K562 (cell line): Measurements from ENCODE around the gene RTF2. TPM values are rescaled to one million over a fixed set of nuclear protein-coding genes. Genes with fewer than 3 reads are reported as not detected.

Experiments used
- ATF7 ChIP-seq: fragments of 450-650 bp; IDR thresholded peaks from 2 replicates; pipeline ENCODE4 v1.7.1; 2014; ENCODE audit warnings: mild to moderate bottlenecking, moderate library complexity
- DLX4 ChIP-seq: fragments of 250-450 bp; sonication (Bioruptor Pico); IDR thresholded peaks from 2 replicates; pipeline ENCODE4 v1.6.1; 2021; ENCODE audit warnings: mild to moderate bottlenecking
- FOSL1 ChIP-seq: fragments of 200-800 bp; sonication (Bioruptor generic); conservative IDR thresholded peaks from 2 replicates; pipeline ENCODE4 v1.6.1; 2016; ENCODE audit warnings: missing genetic modification characterization, missing compliant biosample characterization
- KAT8 ChIP-seq: fragments of 450-650 bp; IDR thresholded peaks from 2 replicates; pipeline ENCODE4 v1.6.1; 2016; ENCODE audit warnings: low read depth, mild to moderate bottlenecking
- STAT6 ChIP-seq: sonication (generic); formaldehyde crosslinking; IDR thresholded peaks from 2 replicates; pipeline ENCODE4 v1.8.1; 2023; ENCODE audit warnings: mild to moderate bottlenecking, missing genetic modification reagents
- ZNF175 ChIP-seq: fragments of 200-800 bp; sonication (Bioruptor generic); IDR thresholded peaks from 2 replicates; pipeline ENCODE4 v1.6.1; 2016; ENCODE audit warnings: low read depth, mild to moderate bottlenecking, missing genetic modification characterization, missing compliant biosample characterization
- ZNF318 ChIP-seq, 2 experiments: fragments of 450-650 bp; IDR thresholded peaks; 2 replicates each; pipeline ENCODE4 v1.6.1; 2016; ENCODE audit warnings: mild to moderate bottlenecking in 2 of 2, borderline replicate concordance in 1 of 2, low read depth in 1 of 2, moderate library complexity in 1 of 2
- ZNF551 ChIP-seq: fragments of 250-450 bp; sonication (Bioruptor Pico); IDR thresholded peaks from 2 replicates; pipeline ENCODE4 v1.5.0; 2021; ENCODE audit warnings: mild to moderate bottlenecking, moderate library complexity
- polyA plus RNA-seq, 8 experiments: library from polyadenylated mRNA; depleted of rRNA in 4 of 8; stranded (reverse) in 5 of 8; unstranded in 3 of 8; fragments of >200 nt; fragmentation: Nextera tagmentation in 2 of 8; fragmentation: Illumina TruSeq in 1 of 8; extraction: Ambion mirVana in 2 of 8; extraction: Trizol in 1 of 8; gene quantifications; 2 replicates each; pipeline versions ENCODE4 v1.2.1 to v1.2.3, GENCODE V29; 2011 to 2014; ENCODE audit warnings: inconsistent platforms in 1 of 8, missing spikeins in 1 of 8
- total RNA-seq, 7 experiments: library from RNA; depleted of rRNA in 6 of 7; stranded (reverse); fragments of >200 nt in 6 of 7; fragmentation: Illumina TruSeq in 2 of 7; extraction: Trizol in 2 of 7; gene quantifications; 2 replicates each; pipeline versions ENCODE4 v1.2.1 to v1.2.3, GENCODE V29; 2011 to 2021; ENCODE audit warnings: low replicate concordance in 1 of 7
- TF ChIP-seq, protein P1 (sequence below): fragments of 250-450 bp; sonication (Bioruptor Pico); IDR thresholded peaks from 2 replicates; pipeline ENCODE4 v1.8.0; 2022; ENCODE audit warnings: moderate library complexity, mild to moderate bottlenecking, inconsistent platforms

Gene RTF2
- total and polyA plus RNA-seq, 9 of the 15 experiments (the other 6 are each of a cell fraction or from before 2014, with no cell fraction given): 67.0 to 177 (median 84.9) TPM

- TF ChIP-seq ZNF318 (IDR thresholded peaks at IDR 0.05; ENCODE audit: borderline replicate concordance in 1 of 2, low read depth in 1 of 2) (no peak), FOSL1 (tag) (no peak), DLX4 (CRISPR knock-in tag) (no peak), STAT6 (no peak), ZNF551 (CRISPR knock-in tag) (no peak), KAT8 (no peak), ZNF175 (CRISPR knock-in tag) (no peak), ATF7 (no peak)
- TF ChIP-seq, protein P1, sequence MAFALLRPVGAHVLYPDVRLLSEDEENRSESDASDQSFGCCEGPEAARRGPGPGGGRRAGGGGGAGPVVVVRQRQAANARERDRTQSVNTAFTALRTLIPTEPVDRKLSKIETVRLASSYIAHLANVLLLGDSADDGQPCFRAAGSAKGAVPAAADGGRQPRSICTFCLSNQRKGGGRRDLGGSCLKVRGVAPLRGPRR (CRISPR knock-in tag): no peak
Observed at GRCh38 chr20:56520180-56520579, 51.8 kb downstream of the RTF2 start (continued).
